RWPE2 (cell line): ENCODE results near the gene ACSF3.

Experiments used
- ATAC-seq: fragments of 200-7000 bp; cut with Tn5 transposase; 3 replicates; pipeline ENCODE4 v1.9.1; 2021; ENCODE audit warnings: low read depth
- DNase-seq: peaks from one replicate; pipeline ENCODE4 v3.0.0-alpha.2; 2020; ENCODE audit warnings: low spot score
- H3K27ac ChIP-seq: fragments of 450-650 bp; 2 replicates; pipeline ENCODE4 v1.5.1; 2017; ENCODE audit warnings: mild to moderate bottlenecking; ENCODE audit not compliant: poor library complexity, severe bottlenecking
- H3K27me3 ChIP-seq: fragments of 250-450 bp; sonication (Bioruptor Pico); 2 replicates; pipeline ENCODE4 v1.5.1; 2021; ENCODE audit warnings: mild to moderate bottlenecking, moderate library complexity; ENCODE audit not compliant: insufficient read depth, poor library complexity, severe bottlenecking
- H3K36me3 ChIP-seq: fragments of 250-450 bp; sonication (Bioruptor Pico); 2 replicates; pipeline ENCODE4 v1.5.1; 2020; ENCODE audit warnings: low read depth, mild to moderate bottlenecking, moderate library complexity
- H3K4me1 ChIP-seq: fragments of 250-450 bp; sonication (Bioruptor Pico); 2 replicates; pipeline ENCODE4 v1.5.1; 2021; ENCODE audit warnings: mild to moderate bottlenecking, moderate library complexity; ENCODE audit not compliant: insufficient read depth, poor library complexity, severe bottlenecking
- H3K4me3 ChIP-seq: fragments of 250-450 bp; sonication (Bioruptor Pico); 2 replicates; pipeline ENCODE4 v1.5.1; 2021; ENCODE audit warnings: mild to moderate bottlenecking, moderate library complexity; ENCODE audit not compliant: severe bottlenecking
- H3K9me3 ChIP-seq: fragments of 250-450 bp; sonication (Bioruptor Pico); 2 replicates; pipeline ENCODE4 v1.5.1; 2021; ENCODE audit warnings: mild to moderate bottlenecking, moderate library complexity; ENCODE audit not compliant: severe bottlenecking
- CTCF ChIP-seq: fragments of 450-650 bp; IDR thresholded peaks from one replicate; pipeline ENCODE4 v1.5.1; 2017; ENCODE audit warnings: mild to moderate bottlenecking, moderate library complexity; ENCODE audit not compliant: poor library complexity, severe bottlenecking

Gene ACSF3

GRCh38 chr16:89094880-89095258 lies 1.2 kb downstream of the ACSF3 start:
- TF ChIP-seq CTCF = no peak
- ATAC-seq (no peak), DNase-seq (no peak)
- no peaks in the 10 kb centered on the region for H3K4me1 ChIP-seq
- peaks cover 6% of the 10 kb centered on the region for H3K27me3 ChIP-seq
- H3K4me3 ChIP-seq = peak overlapping the region; percentile 99
- H3K36me3 ChIP-seq = peaks cover 6% of the 10 kb centered on the region; the same call in 1 of the 2 replicates
- no peaks in the 10 kb centered on the region for H3K9me3 ChIP-seq
- H3K27ac ChIP-seq = no peak overlapping the region

GRCh38 chr16:89095491-89095951 lies 1.9 kb downstream of the ACSF3 start:
- Histone ChIP-seq H3K4me1 (no peaks in the 10 kb centered on the region), H3K9me3 (no peaks in the 10 kb centered on the region), H3K4me3 (no peak overlapping the region), H3K36me3 (peaks cover 6% of the 10 kb centered on the region; the same call in 1 of the 2 replicates), H3K27ac (no peak overlapping the region), H3K27me3 (no peaks in the 10 kb centered on the region)
- DNase-seq = no peak
- TF ChIP-seq CTCF = no peak
- no peak for ATAC-seq

- Histone ChIP-seq H3K27ac (no peak overlapping the region), H3K27me3 (no peaks in the 10 kb centered on the region), H3K4me1 (no peaks in the 10 kb centered on the region), H3K36me3 (peaks cover 11% of the 10 kb centered on the region), H3K9me3 (no peaks in the 10 kb centered on the region), H3K4me3 (no peak overlapping the region)
- TF ChIP-seq CTCF = no peak
- DNase-seq (no peak), ATAC-seq (no peak)
Observed at GRCh38 chr16:89096042-89096717, 2.5 kb downstream of the ACSF3 start.

GRCh38 chr16:89096768-89097391 lies 3.2 kb downstream of the ACSF3 start:
- DNase-seq = no peak
- no peak for TF ChIP-seq CTCF
- Histone ChIP-seq H3K27me3 (no peaks in the 10 kb centered on the region), H3K9me3 (no peaks in the 10 kb centered on the region), H3K36me3 (peaks cover 18% of the 10 kb centered on the region), H3K27ac (no peak overlapping the region), H3K4me1 (no peaks in the 10 kb centered on the region), H3K4me3 (no peak overlapping the region)
- ATAC-seq = no peak

GRCh38 chr16:89097392-89097772 lies 3.7 kb downstream of the ACSF3 start:
- H3K9me3 ChIP-seq = no peaks in the 10 kb centered on the region
- ATAC-seq (no peak), DNase-seq (no peak)
- H3K4me1 ChIP-seq = no peaks in the 10 kb centered on the region
- H3K27me3 ChIP-seq = no peaks in the 10 kb centered on the region
- TF ChIP-seq CTCF = no peak
- H3K4me3 ChIP-seq = no peak overlapping the region
- peaks cover 22% of the 10 kb centered on the region for H3K36me3 ChIP-seq
- H3K27ac ChIP-seq = no peak overlapping the region
